GM19328 (cell line): Measurements from ENCODE around the gene VMP1.
"Not testable (repeated sequence)": the region's sequence is repeated elsewhere in the genome, so short reads cannot be mapped to it uniquely, and the experiment has no call there.

Experiments used
- ATAC-seq: cut with Tn5 transposase; IDR thresholded peaks from one replicate; pipeline ENCODE4 v1.9.1; 2021; ENCODE audit warnings: mild to moderate bottlenecking, moderate library complexity; ENCODE audit not compliant: unreplicated experiment

The VMP1 gene

DNA sequence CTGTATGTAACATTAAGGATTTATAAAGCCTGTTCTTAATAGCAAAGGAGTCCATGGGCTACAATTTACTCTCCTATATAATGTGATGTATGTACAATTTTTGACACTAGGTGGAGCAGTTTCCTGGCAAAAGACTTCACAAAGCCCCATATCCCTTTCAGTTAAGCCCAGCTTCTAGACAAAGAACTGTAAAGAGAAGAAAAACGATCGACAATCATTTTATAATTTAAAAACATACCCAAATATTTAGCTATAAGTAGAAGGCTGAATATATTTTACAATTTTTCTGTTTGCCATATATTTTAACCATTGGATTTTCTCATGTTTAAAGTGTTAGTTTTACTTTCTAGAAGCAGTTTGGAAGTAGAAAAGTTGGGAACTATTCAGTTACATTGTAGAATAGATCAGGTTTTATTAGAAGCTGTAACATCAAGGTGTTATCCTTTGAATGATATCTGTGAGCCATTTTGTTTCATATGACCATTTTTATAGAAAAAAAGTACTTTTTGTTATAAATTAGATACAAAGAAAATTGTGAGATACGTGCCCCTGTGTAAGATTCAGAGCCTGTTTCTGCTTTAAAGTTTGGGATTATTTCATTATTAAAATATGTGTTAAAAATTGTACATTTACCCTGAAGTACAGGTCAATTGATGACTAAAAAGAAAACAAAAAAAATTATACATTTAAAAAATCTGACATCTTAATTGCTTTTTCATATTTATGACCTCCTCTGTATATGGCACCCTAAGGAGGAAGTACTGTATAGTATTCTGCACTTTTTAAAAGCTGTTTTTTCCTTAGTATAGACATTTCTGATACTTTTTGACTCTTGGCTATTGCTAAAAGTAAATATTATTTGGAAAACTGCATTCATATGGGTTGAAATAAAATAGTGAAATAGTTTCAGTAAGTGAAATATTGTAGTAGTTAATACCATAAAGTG lies 46.3 kb downstream of the VMP1 start:
- no peak for ATAC-seq

DNA sequence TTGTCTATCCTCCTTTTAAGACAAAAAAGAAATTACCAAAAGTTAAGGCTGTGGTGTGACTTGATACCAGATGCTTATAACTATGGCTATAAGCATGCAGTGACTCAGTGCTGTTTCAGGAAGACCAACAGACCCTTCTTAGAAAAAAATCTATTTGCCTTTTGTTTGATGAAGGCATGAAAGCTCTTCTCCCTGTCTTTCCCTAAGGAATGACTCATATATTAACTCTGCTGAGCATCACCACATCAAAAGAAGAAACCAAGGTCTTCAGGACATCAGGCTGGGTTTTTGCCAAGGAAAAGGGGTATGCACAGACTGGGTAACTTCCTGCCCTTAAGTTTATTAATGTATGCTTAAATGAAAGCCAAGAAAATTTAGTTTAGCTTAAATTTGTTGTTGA lies 47.1 kb downstream of the VMP1 start:
- ATAC-seq, result no peak

DNA sequence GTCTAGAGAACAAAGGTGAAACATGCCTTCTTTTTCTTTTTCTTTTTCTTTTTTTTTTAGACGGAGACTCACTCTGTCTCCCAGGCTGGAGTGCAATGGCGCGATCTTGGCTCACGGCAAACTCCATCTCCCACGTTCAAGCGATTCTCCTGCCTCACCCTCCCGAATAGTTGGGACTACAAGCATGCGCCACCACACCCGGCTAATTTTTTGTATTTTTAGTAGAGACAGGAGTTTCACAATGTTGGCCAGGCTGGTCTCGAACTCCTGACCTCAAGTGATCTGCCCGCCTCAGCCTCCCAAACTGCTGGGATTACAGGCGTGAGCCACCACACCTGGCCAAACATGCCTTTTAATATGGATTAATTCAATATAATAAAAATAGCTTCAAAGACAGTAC lies 47.6 kb downstream of the VMP1 start:
- not testable (repeated sequence) for ATAC-seq

DNA sequence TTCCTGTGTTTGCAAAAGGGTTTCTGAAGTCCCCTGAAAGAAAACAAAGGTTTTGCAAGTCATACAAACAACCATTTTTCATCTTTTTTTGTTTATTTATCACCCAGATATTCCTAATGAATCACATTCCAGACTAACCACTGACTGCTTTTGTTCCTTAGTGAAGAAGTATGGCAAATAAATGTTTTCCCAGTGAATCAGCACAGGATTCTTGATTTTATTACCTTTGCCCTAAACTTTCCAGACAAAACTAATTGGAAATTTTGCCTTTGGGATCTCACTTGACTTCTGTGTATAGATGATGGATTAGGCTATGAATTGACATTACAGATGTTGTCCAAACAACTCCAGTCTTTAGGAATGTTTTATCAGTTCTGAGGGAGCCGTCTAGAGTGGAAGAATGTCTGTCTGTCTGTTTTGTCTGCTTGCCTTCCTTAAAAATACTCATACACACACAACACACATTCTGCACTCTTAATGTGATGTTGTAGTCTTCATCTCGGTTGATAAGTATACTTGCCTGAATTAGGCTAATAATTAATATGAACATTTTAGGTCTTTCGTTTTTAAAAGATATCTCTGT lies 48.9 kb downstream of the VMP1 start:
- no peak for ATAC-seq

DNA sequence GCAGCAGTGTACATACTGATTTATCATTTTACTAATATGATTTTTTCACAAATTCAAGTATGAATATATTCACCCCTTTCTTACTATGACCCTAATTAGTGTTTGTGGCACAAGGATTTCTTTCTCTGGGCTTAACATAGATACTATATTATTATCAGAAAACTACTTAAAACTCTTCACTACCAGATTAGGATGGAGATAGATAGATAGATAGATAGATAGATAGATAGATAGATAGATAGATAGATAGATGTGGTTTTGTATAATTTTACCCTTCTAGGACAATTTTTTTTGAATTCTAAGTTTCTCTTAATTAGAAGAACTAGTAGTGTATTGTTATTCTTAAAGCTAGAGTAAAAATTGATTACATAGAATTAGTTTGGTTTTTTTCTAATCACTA lies 49.6 kb downstream of the VMP1 start:
- no peak for ATAC-seq

DNA sequence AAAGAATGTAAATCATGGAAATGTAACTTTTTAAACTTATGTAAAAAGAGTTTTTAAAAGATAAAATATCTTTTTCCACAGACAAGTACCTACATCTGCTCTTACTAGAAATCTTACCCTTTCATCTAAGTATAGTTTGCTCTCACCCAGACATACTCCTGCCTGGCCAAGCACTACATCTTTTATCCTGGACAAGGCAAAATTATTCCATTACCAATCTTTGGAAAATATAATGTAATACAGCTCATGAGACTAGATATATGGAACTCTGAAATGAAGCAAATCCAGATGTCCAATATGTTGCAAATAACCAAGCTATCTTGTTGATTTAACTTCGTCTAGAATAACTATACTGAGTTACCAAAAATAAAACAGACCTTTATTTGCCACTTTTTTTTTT lies 50.0 kb downstream of the VMP1 start:
- no peak for ATAC-seq

DNA sequence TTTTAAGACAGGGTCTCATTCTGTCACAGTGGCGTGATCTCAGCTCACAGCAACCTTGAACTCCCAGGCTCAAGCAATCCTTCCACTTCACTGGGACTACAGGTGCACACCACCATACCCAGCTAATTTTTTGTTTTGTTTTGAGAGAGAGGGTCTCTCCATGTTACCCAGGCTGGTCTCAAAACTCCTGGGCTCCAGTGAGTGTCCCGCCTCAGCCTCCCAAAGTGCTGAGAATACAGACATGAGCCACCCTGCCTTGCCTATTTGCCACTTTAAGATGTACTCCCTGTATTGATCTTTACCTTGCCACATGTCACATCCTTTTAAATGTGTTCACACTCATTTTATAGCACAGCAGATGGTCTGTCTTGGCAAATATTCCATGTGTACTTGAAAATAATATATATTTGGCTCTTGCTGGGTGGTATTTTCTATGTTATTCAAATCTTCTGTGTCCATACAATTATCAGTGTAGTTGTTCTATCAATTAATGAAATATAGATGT lies 50.5 kb downstream of the VMP1 start:
- ATAC-seq, result no peak

DNA sequence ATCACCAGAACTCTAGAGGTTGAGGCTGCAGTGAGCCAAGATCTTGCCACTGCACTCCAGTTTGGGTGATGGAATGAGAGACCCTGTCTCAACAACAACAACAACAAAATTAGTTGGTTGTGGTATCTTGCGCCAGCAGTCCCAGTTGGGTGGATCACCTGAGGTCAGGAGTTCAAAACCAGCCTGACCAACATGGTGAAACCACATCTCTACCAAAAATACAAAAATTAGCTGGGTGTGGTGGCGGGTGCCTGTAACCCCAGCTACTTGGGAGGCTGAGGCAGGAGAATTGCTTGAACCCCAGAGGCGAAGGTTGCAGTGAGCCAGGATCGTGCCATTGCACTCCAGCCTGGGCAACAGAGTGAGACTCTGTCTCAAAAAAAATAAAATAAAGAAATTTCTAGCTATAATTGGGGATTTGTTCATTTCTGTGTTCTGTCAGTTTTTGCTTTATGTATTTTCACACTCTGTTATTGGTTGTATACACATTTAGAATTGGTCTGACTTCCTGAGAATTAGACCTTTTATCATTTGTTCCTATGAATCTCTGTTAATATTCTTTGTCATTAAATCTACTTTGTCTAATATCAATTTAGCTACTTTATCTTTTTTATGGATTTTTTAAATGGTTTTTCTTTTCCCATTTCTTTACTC lies 51.7 kb downstream of the VMP1 start:
- ATAC-seq, result not testable (repeated sequence)

DNA sequence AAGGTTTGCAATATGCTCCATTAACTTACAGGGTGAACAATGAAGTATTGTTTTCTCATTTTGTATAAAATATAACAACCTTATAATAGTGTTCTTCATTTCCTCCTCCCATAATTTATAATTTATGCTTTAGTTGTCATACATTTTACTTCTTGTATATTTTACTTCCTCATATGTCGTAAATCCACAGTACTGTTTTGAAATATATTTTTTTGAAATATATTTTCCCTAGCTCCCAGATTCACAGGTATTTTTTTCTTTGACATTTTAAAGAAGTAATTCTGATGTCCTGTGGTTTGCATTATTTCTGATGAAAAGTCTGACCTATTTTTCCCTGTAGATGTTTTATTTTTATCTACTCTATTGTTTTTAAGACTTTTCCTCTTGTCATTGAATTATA lies 52.7 kb downstream of the VMP1 start:
- ATAC-seq, result no peak

DNA sequence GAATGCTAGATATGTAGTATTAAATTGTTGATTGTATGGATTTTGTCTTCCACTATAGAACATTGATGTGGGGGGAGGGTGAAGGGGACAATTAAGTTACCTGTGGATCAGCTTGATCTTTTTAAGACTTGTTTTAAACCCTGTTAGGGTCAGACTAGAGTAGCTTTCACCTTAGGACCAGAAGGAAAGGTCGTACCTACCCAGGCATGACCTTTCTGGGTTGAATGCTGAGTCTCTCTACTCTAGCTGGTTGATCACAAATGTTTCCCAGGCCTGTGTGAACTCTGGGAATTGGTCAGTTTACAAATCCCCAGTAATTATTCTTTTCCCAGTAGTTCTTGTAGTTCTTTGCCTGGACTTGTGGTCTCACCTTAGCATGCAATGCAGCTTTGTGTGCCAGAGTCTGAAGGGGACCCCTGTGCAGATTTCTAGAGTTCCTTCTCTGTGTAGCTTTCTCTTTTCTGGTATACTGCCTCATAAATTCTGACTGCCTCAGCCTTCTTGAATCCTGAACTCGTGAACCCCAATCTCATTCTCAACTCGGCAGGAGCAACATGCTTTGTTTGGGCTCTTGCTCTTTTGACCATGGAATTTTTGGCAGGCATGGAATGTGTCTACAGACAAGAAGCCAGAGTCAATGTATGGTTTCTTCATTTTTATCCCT lies 54.1 kb downstream of the VMP1 start:
- no peak for ATAC-seq

DNA sequence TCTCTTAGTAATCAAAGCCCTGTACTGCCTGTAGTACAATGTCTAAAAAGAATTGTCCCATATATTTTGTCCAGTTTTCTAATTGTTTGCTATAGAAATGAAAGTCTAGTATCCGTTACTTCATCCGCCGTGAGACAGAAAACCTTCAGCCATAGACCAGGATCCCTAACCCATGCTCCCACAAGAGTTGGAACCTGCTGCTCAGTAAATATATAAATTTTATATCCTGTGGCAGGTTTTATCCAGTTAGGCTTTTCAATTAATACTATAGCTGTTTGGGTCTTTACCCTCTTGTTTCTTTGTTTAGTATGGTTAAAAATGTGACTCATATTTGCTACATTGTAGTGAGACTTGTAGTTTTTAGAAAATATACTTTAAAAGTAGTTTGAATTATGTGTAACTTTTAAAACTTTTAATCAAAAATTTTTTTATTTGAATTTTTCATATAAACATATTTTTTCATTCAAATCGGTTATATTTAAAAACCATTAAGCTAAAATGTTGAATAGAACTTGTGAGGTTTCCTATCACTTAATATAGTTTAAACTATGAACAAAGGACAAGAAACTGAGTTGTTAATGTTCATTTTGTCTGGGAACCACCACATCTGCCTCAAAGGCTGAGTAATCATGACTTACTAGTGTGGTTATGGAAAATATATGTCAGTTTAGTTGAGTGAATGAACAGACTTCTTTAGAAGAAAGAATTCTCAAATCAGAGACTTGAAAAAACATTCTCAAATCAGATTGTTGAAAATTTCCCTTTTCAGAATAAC lies 54.8 kb downstream of the VMP1 start:
- ATAC-seq, result no peak

DNA sequence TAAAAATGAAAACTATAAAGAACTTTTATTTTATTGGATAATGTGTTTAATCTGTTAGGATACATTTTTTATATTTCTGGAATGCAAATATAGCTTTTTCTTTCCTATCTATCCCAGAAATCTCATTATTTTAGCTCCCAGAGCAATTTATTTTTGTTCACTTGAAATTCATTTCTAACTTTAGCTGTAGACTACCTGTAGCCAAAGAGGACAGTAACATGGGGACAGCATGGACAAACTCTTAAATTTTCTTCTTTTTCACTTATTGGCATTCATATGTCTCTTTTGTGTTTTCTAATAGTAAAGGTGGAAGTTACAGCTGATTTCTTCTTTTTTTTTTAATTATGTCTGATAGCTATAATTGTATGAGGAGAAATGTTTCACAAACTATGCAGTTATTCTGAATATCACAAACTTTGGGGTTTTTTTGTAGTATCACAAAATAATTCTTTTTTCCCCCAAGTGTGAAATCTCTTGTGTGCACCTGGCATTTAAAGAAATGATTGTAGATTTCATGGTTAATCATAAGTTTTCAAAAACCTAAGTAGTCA lies 55.4 kb downstream of the VMP1 start:
- ATAC-seq, result no peak

DNA sequence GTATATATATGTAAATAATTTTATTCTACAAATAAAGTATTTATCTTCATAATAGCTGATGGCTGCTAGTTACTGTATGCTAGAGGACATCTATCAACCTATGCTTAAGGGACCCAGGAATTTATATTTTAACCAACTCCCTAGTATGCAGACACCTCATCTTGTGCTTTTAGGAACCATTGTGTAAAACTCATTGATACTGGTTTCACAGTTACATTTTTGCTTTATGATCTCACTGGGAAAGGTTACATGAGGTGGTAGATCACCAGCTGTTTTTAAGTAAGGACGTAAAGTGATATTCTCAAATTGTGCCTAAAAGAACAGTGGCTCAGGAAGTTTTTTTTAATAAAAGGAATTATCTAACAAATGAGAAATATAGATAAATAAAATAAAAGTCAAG lies 56.4 kb downstream of the VMP1 start:
- ATAC-seq, result no peak

DNA sequence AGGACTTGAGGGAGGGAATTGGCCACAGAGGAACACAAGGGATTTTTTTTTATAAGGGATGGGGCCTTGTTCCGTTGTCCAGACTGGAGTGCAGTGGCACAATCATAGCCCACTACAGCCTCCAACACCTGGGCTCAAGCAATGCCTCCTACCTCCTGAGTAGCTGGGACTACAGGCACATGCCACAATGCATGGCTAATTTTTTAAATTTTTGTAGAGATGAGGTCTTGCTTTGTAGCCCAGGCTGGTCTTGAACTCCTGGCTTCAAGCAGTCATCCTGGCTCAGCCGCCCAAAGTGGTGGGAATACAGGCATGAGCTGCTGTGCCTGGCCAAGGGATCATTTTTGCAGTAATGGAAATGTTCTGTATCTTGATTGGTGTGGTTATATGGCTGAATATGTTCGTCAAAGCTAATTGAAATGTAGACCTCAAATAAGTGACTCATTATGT lies 56.9 kb downstream of the VMP1 start:
- no peak for ATAC-seq

DNA sequence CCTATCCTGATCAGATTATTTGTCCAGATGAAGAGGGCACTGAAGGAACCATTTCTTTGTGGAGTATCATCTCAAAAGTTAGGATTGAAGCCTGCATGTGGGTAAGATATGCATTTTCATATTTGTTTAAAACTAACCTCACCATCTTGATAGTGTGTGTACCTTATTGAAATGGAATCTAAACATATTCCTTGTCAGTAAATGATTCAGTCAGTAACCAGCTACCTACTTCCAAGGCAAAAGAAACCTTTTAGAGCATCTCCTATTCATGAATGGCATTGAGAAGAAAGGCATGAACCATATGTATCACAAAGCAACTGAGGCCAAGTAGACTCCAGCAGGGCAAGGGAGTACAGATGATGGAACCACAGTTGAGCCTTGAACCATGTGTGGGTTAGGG lies 57.6 kb downstream of the VMP1 start:
- no peak for ATAC-seq

DNA sequence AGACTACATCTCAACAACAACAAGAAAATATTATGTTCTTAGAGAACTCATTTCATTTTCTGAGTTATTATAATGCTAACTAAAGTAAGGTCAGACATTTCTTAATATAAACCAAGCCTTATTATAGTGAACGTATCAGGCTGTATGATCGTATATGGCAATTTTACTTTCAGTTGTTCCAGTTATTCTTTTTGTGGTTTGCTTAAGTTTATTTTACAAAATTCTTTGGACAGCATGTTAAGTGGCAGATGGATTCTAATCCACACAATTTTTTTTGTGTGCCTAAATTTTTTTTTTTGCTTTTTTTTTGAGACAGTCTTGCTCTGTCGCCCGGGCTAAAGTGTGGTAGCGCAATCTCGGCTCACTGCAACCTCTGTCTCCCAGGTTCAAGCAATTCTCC lies 59.0 kb downstream of the VMP1 start:
- no peak for ATAC-seq

DNA sequence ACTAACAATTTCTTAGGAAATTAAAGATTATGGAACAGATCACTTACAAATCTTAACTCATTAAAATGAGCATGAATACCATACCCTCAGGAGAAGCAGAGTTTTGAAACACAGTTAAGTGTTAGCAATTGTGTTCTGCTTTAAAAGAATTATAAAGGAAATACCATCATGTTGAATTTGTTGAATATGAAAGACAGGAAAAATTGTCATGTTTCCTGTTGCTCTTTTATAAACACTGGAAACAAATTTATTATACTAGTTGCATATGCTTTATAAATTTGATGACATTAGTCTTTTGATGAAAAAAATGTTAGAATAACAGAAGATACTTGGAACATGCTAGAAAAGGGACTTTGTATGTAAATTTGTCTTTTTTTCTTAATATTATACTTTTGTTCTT lies 59.7 kb downstream of the VMP1 start:
- no peak for ATAC-seq

DNA sequence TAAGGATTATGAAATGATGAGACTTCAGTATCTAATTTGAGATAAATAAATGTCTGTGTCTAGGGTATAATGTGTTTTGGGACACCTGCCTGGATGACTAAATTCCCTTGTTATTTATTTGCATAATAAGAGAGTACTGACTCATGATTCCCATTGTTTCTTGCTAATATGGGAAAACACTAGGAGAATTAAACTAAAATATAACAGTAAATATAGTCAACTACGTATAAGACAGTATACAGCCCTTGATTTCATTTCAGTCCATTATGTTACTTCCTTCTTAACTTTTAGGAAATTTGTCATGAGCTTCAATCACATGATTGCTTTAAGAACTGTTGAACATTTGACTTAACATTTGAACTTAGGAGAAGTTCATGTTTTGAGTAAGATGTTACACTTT lies 62.4 kb downstream of the VMP1 start:
- no peak for ATAC-seq

DNA sequence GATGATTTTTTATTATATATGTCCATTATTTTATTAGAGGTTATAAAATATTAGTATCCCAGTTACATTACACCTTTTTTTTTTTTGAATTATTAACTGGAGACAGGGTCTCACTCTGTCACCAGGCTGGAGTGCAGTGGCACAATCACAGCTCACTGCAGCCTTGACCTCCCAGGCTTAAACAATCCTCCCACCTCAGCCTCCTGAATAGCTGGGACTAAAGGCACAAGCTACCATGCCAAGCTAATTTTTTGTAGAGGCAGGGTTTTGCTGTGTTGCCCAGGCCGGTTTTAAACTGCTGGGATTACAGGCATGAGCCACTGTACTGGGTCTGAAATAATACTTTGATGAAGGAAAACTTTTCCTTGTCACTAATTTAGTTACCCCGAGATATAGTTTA lies 63.6 kb downstream of the VMP1 start:
- ATAC-seq, result no peak

DNA sequence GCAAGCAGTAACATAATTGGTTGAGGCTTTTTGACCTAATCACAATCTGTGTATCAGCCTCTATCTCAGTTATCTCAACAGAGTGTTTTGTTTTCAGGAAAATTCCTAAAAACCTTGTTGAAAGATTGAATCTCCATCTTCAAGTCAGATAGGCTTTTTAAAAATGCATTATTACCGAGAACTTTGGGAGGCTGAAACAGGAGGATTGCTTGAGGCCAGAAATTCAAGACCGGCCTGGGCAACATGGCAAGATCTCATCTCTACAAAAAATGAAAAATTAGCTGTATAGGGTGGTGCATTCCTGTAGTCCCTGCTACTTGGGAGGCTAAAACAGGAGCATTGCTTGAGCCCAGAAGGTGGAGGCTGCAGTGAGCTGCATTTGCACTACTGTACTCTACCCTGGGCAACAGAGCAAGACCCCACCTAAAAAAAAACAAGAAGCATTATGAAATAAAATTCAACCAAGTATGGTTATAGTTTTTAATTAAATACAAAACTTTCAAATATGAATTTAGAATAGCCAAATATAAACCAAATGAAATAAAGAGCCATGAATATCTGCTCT lies 68.4 kb downstream of the VMP1 start:
- ATAC-seq, result no peak
